Stimulated activated CD8-positive, alpha-beta memory T cell treated with anti-CD3 and anti-CD28 coated beads, Interleukin-12 subunit alpha, Interleukin-12 subunit beta, amount 100 ng/mL, for 4 hours (primary cell): ENCODE data around the gene FBXL15.

Source experiments
- DNase-seq: peaks from one replicate; pipeline ENCODE4 v3.0.0-alpha.2; 2020; ENCODE audit warnings: low read depth

Gene FBXL15

DNA sequence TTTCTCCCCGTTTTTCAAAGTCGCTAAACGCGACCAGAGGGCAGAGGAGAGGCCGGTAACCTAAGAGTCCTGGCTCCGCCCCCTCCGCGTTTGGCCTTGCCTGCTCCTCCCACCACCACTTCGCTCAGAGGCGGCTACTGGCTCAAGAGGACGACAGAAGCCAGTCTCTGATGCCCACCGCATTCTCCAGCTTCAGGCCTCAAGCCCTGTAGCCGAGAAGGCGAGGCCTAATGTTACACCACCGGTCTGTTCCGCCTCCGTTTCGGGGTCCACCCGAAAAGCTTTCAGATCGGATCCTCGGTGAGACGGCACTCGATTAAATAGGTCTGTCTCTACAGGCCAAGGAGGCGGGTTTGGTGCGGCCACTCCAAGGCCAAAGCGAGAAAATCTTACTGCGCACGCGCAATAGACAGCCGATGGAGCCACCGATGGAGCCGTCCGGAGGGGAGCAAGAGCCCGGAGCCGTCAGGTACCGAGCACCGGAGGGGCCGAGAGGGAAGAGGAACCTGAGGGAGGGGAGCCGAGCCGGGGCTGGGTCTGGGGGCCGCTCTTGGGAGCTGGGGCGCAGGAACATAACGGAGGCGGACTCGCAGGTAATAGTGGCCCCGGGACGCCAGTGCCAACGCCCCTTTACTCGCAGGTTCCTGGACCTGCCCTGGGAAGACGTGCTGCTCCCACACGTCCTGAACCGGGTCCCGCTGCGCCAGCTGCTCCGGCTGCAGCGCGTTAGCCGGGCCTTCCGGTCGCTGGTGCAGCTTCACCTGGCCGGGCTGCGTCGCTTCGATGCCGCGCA, at the start of gene FBXL15:
FBXL15 (plus strand) TSS at position 123 of the 793 bp plus-strand sequence; CDS start at position 417, 294 bp downstream.
- peak; percentile 88 for DNase-seq

GRCh38 chr10:102371295-102371694, 49.3 kb upstream of the FBXL15 start:
- no peak for DNase-seq

DNA sequence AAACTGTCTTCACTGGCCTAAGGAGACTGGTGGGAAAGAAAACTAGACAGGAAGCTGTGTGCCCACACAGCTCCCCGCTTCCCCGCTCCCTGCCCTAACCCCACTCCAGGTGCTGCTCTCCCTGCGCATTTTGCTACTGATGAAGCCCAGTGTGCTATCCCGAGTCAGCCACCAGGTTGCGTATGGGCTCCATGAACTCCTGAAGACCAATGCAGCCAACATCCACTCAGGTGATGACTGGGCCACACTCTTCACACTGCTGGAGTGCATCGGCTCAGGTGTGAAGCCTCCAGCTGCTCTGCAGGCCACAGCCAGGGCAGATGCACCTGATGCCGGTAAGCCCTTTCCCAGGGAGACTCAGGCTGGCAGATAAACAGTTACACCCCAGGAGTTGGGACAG, 45.4 kb upstream of the FBXL15 start:
- no peak for DNase-seq

GRCh38 chr10:102375867-102376266, 44.8 kb upstream of the FBXL15 start:
- DNase-seq, result no peak

DNA sequence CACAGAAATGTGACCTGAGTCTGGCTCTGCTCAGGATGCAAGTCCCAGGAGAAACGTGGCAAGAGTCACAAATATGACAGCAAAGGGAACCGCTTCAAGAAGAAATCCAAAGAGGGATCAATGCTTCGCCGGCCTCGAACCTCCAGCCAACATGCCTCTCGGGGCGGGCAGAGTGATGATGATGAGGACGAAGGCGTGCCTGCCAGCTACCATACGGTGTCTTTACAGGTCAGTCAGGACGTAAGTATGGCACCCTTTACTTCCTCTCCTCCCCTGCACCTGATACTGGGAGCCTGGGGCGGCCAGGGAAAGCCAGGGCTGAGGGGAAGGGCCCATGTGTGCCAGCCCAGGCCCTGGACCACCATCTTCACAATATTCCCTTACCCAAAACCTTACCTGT, 43.7 kb upstream of the FBXL15 start:
- DNase-seq, result no peak

DNA sequence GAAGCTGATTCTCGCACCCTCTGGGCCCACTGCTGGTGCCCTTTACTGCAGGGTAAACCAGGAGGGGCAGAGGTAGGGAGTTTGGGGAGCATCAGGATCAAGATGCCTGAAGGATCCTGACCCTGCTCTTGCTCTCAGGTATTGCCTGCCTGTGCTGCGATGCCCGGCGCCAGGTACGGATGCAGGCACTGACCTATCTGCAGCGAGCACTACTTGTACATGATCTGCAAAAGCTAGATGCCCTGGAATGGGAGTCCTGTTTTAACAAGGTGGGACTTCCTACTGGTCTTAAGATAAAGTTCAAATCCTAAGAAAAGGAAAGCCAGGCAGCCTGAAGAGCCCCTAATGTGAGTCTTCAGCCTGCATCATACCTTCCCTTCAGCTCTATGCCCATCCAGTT, 41.3 kb upstream of the FBXL15 start:
- DNase-seq, result no peak

GRCh38 chr10:102381983-102382382, 38.7 kb upstream of the FBXL15 start:
- DNase-seq, result no peak

GRCh38 chr10:102382871-102383270, 37.8 kb upstream of the FBXL15 start:
- DNase-seq, result no peak

DNA sequence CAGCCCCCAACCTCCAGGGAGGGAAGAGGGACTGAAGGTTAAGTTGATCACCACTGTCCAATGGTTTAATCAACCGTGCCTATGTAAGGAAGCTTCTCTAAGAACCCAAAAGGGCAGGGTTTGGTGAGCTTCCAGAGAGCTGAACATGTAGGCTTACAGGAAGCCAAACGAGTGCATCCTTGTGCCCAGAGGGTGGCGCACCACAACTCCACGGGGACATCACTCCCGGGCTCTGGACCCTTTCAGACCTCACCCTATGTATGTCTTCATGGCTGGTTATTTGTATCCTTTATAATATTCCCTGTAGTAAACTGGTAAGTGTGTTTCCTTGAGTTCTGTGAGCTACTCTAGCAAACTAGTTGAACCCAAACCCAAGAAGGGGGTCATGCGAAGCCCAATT, 36.6 kb upstream of the FBXL15 start:
- no peak for DNase-seq

DNA sequence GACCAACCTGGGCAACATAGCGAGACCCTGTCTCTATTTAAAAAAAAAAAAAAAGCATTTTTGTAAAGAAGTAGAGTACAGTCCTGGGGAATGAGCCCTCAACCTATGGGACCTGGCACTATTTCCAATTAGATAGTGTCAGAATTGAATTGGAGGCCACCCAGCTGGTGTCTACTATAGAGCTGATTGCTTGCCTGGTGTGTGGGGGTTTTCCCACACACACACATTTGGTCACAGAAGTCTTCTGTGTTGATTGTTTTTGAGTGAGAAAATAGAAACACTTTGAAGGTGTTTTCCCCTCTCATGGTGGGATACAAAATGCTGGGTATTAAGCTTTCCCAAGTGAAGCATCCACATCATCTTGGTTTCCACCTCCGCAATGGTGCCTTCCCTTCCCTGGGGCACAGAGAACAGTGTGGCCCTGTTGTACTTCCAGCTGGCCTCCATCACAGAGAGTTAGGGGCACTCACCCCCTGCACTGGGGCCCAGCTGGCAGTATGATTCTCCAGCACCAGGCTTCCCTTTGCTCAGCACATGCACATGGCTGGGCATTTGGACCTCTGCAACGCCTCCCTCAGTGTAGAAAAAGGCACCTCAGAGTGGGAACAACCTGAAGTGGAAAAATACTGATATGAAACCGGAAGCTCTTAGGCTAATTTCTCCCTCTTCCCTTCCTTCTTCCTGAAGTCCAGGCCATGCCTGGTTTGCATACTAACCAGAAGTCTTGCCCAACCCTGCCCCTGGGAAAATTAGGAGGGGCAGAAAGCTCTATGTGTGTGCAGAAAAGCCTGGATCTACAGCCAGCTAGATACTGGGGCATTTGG, 35.8 kb upstream of the FBXL15 start:
- DNase-seq, result no peak

DNA sequence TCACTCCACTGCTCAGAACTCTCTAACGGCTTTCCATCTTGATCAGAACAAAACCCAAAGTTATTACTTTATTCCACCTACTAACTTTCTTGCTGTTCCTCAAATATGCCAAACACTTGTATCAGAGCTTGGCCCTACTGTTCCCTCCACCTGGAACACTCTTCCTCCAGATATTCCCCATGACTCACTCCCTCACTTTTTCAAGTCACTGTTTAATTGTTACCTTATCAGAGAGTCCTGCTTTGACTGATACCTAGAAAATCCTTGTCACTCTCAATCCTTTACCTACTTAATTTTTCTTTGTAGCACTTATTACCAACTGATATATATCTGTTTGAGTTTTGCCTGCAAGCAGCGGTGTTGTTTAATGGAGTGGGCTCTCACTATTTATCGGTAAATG, 30.7 kb upstream of the FBXL15 start:
- DNase-seq, result no peak

DNA sequence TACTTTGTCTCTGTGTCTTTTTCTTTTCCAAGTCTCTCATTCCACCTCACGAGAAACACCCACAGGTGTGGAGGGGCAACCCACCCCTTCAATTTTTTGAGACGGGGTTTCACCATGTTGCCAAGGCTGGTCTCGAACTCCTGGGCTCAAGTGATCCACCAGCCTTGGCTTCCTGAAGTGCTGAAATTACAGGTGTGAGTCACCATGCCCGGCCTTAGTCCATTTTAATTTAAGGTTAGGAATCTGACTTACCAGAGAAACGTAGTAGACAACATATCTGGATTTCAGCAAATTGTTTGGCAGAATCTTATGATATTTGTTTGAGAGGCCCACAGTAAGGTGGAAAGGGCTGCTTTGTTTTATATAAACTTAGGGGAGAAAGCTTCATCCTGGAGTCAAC, 28.3 kb upstream of the FBXL15 start:
- DNase-seq, result no peak

DNA sequence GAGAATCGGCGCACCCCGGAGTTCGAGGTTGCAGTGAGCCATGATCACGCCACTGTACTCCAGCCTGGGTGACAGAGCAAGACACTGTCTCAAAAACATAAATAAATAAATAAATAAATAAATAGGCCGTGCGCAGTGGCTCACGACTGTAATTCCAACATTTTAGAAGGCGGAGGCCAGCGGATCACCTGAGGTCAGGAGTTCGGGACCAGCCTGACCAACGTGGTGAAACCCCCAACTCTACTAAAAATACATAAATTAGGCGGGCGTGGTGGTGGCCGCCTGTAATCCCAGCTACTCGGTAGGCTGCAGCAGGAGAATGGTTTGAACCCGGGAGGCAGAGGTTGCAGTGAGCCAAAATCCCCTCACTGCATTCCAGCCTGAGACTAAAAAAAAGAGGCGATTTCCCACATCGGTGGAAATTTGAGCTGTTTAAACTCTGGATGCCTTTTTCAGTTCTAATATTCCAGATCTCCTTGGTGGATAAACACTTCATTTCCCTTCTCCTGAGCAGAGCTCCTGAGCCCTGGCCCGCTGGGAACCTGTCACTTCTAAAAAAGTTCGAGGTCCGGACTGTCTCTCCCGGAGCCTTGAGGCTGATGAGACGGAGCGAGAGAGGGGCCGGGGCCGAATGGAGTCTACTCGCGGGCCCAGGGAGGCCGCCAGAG, 27.1 kb upstream of the FBXL15 start:
- no peak for DNase-seq

GRCh38 chr10:102394079-102394800, 26.4 kb upstream of the FBXL15 start:
- DNase-seq, result peak; percentile 99

- no peak for DNase-seq
Measured at GRCh38 chr10:102394801-102395399, 25.7 kb upstream of the FBXL15 start.

GRCh38 chr10:102395400-102396316, 25.0 kb upstream of the FBXL15 start, which contains the start of gene NFKB2:
TSS of gene NFKB2 (plus strand) at chr10:102395705. CDS start at chr10:102395960, 255 bp downstream.
- peak; percentile 89 for DNase-seq

DNA sequence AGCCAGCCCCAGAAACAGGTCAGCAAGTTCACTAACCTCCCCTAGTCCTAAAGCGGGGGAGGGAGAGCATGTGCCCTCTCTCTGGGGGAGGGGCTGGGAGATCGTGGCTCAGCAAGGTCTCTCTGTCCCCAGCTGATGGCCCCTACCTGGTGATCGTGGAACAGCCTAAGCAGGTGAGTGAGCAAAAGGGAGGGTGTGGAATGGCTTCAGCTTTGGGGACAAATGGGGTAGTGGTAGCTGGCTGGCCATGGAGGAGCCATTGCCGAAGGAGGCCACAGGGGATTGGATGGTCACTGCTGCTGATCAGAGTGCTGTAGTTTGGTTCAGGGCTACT, 24.4 kb upstream of the FBXL15 start:
- DNase-seq, result no peak

GRCh38 chr10:102396730-102397151, 23.9 kb upstream of the FBXL15 start:
- no peak for DNase-seq

DNA sequence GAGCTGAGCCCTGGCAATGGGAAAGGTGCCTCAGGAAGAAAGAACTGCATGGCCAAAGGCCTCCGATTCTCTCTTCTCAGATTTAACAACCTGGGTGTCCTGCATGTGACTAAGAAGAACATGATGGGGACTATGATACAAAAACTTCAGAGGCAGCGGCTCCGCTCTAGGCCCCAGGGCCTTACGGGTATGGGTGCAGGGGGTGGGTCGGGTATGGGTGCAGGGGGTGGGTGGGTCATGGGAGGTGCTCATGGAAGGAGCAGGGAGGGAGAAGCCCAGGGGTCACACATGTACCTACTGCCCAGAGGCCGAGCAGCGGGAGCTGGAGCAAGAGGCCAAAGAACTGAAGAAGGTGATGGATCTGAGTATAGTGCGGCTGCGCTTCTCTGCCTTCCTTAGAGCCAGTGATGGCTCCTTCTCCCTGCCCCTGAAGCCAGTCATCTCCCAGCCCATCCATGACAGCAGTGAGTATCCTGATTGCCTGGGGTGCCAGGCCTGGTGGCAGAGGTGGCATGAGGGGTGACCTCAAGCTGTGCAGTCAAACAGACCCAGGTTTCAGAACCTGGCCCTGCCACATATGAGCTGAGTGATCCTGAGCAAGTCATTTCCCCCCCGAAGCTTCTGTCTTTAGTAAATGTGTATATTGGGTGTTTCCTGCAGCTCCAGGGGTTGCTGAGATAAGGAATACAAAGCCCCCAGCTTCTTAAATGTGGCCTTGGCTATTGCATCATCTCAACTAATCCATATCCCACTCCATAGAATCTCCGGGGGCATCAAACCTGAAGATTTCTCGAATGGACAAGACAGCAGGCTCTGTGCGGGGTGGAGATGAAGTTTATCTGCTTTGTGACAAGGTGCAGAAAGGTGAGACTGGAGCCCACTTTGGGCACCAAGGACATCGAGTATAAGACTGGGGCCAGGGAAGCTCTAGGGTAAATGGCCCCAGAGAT, 23.1 kb upstream of the FBXL15 start:
- no peak for DNase-seq
